Cerebellar cortex (tissue), 1 donor: Measurements from ENCODE around the gene MED27.
A peak's percentile ranks its signal among the peaks of the same experiment; 100 is the strongest.

Experiments used
- DNase-seq: peaks from one replicate; pipeline ENCODE4 v3.0.0-alpha.2; 2015; ENCODE audit warnings: low spot score

Gene MED27

GRCh38 chr9:132041798-132042197 is 37.9 kb downstream of the MED27 start:
- peak; percentile 39 for DNase-seq

GRCh38 chr9:132040808-132041207 is 38.9 kb downstream of the MED27 start:
- DNase-seq = no peak

DNA sequence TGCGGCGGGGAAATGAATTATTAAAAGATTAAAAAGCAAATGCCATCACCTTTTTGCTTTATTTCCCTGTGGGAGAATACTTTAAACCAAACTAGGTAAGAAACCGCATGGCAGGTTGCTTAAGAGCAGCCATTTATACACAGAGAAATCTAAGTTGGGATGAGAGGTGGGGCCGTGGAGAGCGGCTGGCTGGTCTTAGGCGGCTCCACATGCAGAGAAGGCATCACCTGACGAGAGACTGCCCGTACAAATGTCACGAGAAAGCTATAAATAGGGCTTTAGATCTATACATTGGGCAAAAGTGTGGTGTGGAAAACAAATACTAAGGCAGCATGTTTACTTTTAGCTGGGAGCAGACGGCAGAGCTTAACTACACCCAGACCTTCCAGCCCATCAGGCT is 39.4 kb downstream of the MED27 start:
- DNase-seq = no peak

- DNase-seq = no peak
These were observed 40.4 kb downstream of the MED27 start for GRCh38 chr9:132039284-132039683.

DNA sequence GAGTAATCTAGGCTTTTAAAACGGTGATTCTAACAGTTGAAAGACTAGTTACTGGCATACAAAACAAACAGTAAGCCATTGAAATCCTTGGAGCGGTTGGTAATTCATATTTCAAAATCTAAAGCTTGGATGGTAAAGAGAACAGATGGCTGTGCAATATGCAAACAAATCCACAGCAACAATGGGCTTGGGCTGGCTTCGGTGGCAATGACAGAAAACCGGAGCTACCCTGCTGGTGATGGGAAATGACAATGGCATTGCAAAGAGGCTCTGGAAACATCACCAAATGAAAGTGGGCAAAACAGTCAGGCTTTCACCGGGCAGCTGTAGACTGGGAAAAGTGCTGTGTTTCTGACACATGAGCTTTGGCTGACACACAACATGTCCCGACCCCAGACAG is 42.2 kb downstream of the MED27 start:
- DNase-seq = peak; percentile 81

- no peak for DNase-seq
These were observed 43.1 kb downstream of the MED27 start for GRCh38 chr9:132036521-132036920.

GRCh38 chr9:132035679-132036078 is 44.0 kb downstream of the MED27 start:
- no peak for DNase-seq

- DNase-seq = no peak
These were observed 47.3 kb downstream of the MED27 start for GRCh38 chr9:132032238-132032950.

- DNase-seq = no peak
These were observed 48.0 kb downstream of the MED27 start for GRCh38 chr9:132031467-132032237.

GRCh38 chr9:132030626-132031325 is 48.9 kb downstream of the MED27 start:
- peak; percentile 56 for DNase-seq

GRCh38 chr9:132027752-132028663 is 51.7 kb downstream of the MED27 start:
- no peak for DNase-seq

DNA sequence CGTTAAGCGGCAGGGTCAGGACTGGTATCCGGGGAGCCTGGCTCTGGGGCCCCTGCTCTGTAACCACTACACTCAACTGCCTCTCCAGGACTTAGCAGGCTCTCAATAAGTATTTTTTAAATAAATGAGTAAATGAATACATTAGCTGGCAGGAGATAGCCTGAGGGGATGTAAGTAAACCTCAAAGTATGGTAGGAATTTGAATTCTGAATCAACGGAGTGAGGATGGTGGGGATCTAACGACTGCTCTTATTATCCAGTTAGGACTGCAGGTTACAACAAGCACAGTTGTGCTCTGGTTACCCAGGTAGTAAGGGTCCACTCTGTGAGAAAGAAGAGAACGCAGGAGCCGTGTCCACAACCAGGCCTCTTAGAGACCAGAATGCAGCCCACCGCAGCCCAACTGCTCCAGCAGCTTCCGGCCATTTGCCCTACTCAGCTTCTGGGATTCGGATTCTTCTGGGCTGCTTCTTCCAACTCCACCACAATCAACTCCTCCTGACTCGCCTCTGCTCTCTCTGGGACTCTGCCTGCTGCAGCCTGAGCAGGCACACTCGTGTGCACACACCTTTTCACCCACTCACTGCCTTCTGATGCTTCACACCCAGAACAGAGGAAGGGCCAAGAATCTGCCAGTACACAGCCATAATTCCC is 52.6 kb downstream of the MED27 start:
- DNase-seq = no peak

GRCh38 chr9:132025766-132026165 is 53.9 kb downstream of the MED27 start:
- DNase-seq = no peak

- DNase-seq = no peak
These were observed 55.1 kb downstream of the MED27 start for GRCh38 chr9:132024589-132024988.

- peak; percentile 62 for DNase-seq
These were observed 56.1 kb downstream of the MED27 start for GRCh38 chr9:132023419-132024180.

DNA sequence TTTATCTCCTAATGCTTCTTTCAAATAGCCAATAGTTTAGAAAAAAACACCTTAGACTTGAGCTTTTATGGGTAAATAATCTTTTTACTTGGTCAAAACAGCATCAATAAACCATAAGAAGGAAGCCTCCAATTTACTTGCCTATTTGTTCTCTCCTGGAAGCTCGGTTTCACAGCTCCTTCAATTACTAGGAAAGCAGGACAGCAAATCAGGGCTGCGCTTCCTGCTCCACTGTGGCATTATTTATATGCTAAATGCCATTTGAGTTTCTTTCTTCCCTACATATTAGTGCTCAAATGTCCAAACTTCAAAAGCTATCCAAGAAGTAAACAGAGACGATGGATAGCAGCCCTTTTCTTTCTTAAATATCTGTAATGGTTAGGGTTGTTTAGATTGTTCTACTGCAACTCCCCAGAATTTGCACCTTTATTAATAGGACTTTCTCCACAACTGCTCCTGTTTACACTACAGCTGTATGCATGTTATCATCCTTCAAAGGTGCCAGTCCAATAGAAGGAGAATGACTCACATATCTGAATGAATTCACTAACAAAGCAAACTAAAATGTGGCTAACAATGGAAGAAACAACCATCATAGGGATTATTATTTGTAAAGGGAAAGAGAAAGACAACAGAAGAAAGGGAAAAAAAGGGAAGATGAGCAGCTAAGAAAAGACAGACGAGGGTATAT is 58.7 kb downstream of the MED27 start:
- no peak for DNase-seq

DNA sequence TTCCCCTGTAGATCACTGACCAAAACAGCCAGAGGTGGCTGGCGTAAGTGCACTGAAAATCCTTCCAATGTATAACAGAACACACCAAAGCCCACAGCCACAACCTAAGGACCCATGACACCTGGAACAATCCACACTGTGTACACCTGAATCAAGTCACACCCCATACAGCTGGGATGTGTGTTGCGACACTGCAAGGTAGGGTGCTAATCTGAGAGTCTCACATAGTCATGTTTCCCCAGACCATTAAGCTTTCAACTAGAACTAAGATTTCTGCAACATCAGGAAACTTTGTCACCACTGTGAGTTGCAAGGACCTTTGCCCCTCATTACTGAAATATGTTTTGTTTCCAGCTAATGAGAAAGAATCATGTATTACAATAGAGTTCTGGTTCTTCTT is 59.4 kb downstream of the MED27 start:
- DNase-seq = no peak

DNA sequence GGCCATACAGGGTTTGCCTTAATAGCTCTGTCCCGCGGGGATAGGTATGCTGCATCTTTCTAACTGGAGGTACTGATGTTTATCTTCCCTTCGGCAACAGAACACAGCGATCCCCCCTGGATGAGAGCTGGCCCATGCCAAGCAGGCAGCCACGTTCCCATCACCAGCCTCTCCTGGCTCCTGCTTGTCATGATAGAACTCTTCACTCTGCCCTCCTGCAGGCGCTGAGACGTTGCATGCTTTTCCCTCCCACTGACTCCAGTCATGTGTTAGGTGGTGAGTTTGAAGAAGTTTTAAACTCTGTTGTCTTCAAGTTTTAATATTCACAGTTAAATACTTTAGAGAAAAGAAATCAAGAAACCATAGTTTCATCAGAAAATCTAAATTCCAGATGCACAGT is 60.0 kb downstream of the MED27 start:
- no peak for DNase-seq

DNA sequence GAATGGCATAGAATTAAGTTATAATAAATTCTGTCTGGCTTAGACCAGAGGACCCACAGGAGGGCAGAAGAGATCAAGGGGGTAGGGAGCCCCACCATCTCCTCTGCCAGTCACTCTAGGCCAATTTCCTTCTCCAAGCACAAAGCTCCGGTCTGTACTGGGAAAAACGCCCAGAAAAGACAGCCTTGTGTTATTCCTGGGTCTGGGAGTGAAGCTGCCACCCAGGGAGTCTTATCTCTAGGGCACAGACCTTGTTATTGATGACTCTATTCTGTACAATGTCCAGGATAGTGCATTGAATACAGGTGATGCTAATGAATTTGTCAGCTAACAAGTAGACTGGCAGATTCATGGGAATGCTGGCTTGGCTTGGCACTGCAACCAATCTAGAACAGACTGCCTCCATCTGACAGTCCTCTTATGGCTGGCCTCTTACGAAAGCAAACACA is 60.7 kb downstream of the MED27 start:
- peak; percentile 77 for DNase-seq

GRCh38 chr9:132016456-132016855 is 63.2 kb downstream of the MED27 start:
- DNase-seq = no peak
